HEK293T (cell line): ENCODE data around the gene FAM210A.

Experiments
- CTCF ChIA-PET: fragments of 350-600 bp; formaldehyde crosslinking; extraction: SDS; loops from one replicate; lab custom pipeline; 2021; ENCODE audit warnings: antibody characterized with exemption, inconsistent platforms; lab: Yijun Ruan, JAX
- POLR2A ChIA-PET: fragments of 350-600 bp; formaldehyde crosslinking; extraction: SDS; loops from one replicate; lab custom pipeline; 2020; ENCODE audit warnings: antibody characterized with exemption, inconsistent platforms; lab: Yijun Ruan, JAX
- DNase-seq: peaks from one replicate; pipeline ENCODE4 v3.0.0; 2012; ENCODE audit warnings: mixed read lengths; ENCODE audit errors: extremely low spot score
- ARNT ChIP-seq: fragments of 450-650 bp; IDR thresholded peaks from 2 replicates; pipeline ENCODE4 v1.6.1; 2017; ENCODE audit warnings: mild to moderate bottlenecking
- BHLHE40 ChIP-seq: fragments of 450-650 bp; IDR thresholded peaks from 2 replicates; pipeline ENCODE4 v1.6.1; 2016; ENCODE audit warnings: mild to moderate bottlenecking, moderate library complexity, borderline replicate concordance
- CTBP1 ChIP-seq: fragments of 450-650 bp; IDR thresholded peaks from 2 replicates; pipeline ENCODE4 v1.6.1; 2016; ENCODE audit warnings: borderline replicate concordance
- ELF4 ChIP-seq: fragments of 450-650 bp; IDR thresholded peaks from 2 replicates; pipeline ENCODE4 v1.6.1; 2017; ENCODE audit warnings: antibody characterized with exemption
- FOXA1 ChIP-seq: fragments of 450-650 bp; IDR thresholded peaks from 2 replicates; pipeline ENCODE4 v1.6.1; 2016; ENCODE audit warnings: mild to moderate bottlenecking
- FOXK2 ChIP-seq: fragments of 450-650 bp; IDR thresholded peaks from 2 replicates; pipeline ENCODE4 v1.6.1; 2016; ENCODE audit warnings: mild to moderate bottlenecking
- FOXM1 ChIP-seq: fragments of 450-650 bp; IDR thresholded peaks from 2 replicates; pipeline ENCODE4 v1.6.1; 2017; ENCODE audit warnings: mild to moderate bottlenecking, borderline replicate concordance
- HDGF ChIP-seq: fragments of 450-650 bp; IDR thresholded peaks from 2 replicates; pipeline ENCODE4 v1.6.1; 2017; ENCODE audit warnings: antibody characterized with exemption, borderline replicate concordance
- L3MBTL2 ChIP-seq: fragments of 450-650 bp; conservative IDR thresholded peaks from 2 replicates; pipeline ENCODE4 v1.6.1; 2016; ENCODE audit warnings: mild to moderate bottlenecking
- LEF1 ChIP-seq: fragments of 450-650 bp; IDR thresholded peaks from 2 replicates; pipeline ENCODE4 v1.6.1; 2017; ENCODE audit warnings: mild to moderate bottlenecking, borderline replicate concordance
- NFRKB ChIP-seq: fragments of 450-650 bp; IDR thresholded peaks from 2 replicates; pipeline ENCODE4 v1.6.1; 2016; ENCODE audit warnings: mild to moderate bottlenecking, moderate library complexity
- SP1 ChIP-seq: fragments of 450-650 bp; IDR thresholded peaks from 2 replicates; pipeline ENCODE4 v1.6.1; 2017
- SUZ12 ChIP-seq: fragments of 450-650 bp; IDR thresholded peaks from 2 replicates; pipeline ENCODE4 v1.6.1; 2016; ENCODE audit warnings: mild to moderate bottlenecking
- TARDBP ChIP-seq: fragments of 450-650 bp; IDR thresholded peaks from 2 replicates; pipeline ENCODE4 v1.6.1; 2016
- ZNF384 ChIP-seq: fragments of 450-650 bp; IDR thresholded peaks from 2 replicates; pipeline ENCODE4 v1.6.1; 2016
- TF ChIP-seq, protein P1 (sequence below): fragments of 450-650 bp; IDR thresholded peaks from 2 replicates; pipeline ENCODE4 v1.6.1; 2016

The FAM210A gene

DNA sequence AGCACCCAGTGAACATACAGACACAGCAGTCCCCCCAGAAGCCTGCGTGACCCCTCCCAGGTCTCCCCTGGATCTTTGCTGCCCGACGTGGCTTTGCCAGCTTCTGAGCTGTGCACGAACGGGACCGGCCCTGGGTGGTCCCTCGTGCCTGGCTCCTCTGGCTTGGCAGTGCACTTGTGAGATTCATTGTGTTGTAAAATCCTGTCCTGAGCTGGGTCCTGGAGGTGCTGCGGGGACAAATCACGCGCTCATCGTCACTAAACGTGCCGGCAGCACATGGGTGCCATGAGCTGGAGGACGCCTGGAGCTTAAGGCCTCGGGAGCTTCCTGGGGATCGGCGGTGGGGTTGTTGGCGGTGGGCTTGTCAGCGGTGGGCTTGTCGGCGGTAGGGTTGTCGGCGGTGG lies 104.9 kb downstream of the FAM210A start:
- POLR2A ChIA-PET: no interaction called here
- CTCF ChIA-PET: no interaction called here
- no peak for DNase-seq
- TF ChIP-seq CTBP1 (no peak), LEF1 (no peak), L3MBTL2 (no peak), FOXA1 (no peak), TARDBP (no peak), FOXK2 (no peak), ELF4 (no peak), ARNT (no peak)

GRCh38 chr18:13620818-13621445 lies 105.4 kb downstream of the FAM210A start:
- TF ChIP-seq FOXA1 (no peak), SP1 (no peak)
- TF ChIP-seq, protein P1, sequence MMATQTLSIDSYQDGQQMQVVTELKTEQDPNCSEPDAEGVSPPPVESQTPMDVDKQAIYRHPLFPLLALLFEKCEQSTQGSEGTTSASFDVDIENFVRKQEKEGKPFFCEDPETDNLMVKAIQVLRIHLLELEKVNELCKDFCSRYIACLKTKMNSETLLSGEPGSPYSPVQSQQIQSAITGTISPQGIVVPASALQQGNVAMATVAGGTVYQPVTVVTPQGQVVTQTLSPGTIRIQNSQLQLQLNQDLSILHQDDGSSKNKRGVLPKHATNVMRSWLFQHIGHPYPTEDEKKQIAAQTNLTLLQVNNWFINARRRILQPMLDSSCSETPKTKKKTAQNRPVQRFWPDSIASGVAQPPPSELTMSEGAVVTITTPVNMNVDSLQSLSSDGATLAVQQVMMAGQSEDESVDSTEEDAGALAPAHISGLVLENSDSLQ: no peak

DNA sequence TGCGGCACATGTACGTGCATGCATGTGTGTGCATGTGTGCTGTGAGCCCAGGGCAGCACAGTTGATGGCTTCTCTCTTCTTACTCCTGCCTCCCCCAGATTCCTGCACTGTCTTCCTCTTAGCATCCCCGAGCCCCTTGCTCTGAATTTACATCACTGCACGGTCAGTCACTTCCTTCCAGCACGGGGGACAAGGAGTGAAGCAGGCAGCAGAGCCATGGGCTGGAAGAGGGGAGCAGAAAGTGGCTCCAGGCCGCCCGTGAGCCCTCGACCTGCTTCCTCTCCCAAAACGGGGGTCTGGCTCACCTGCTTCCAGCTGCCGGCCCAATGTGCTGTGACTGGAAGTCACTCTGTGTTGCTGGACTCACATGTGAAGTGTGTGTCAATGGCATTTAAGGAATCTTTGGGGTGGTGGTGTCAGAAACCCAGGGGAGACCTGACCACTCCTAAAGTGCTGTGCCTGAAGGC lies 106.1 kb downstream of the FAM210A start:
- ChIA-PET POLR2A (no interaction called here), CTCF (no interaction called here)
- TF ChIP-seq HDGF (no peak), L3MBTL2 (no peak)
- no peak for DNase-seq

More at GRCh38 chr18:13620818-13621445, 105.4 kb downstream of the FAM210A start:
- POLR2A ChIA-PET: no interaction called here
- no peak for DNase-seq
- CTCF ChIA-PET: no interaction called here

GRCh38 chr18:13619505-13620205 lies 106.7 kb downstream of the FAM210A start:
- CTCF ChIA-PET: no interaction called here
- no peak for TF ChIP-seq FOXA1
- no peak for DNase-seq
- POLR2A ChIA-PET: no interaction called here

DNA sequence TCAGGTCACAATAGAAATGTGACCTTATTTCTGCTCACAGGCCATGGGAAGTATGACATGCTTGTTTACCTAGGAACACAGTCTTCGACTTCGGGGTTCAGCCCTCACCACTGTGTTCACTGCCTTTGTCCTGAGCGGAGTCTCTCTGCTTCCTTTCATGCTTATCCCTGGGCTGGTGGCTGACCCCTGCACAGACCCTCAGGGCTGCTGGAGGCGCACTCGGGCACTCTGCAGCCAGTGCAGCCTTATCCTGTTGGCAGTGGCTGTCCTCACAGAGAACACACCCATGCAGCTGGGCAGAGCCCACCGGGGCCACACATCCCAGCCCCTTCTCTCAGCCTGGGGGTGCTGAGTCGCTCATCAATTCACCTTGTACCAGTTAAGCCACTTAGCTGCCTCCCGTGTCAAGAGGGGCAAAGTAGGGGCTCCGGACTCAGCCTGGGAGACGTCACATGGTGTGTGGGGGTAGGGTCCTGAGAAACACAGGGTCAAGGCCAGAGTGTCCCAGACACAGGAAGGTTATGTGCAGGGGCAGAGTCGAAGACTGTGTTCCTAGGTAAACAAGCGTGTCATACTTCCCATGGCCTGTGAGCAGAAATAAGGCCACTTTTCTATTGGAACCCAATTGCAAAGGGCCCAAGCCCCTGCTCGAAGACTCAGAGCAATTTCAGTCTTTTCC lies 107.5 kb downstream of the FAM210A start:
- TF ChIP-seq, protein P1: no peak
- TF ChIP-seq FOXK2 (no peak), BHLHE40 (no peak), HDGF (no peak), L3MBTL2 (no peak), LEF1 (no peak), SP1 (no peak), SUZ12 (no peak), TARDBP (no peak), ARNT (no peak), FOXM1 (no peak), CTBP1 (no peak), NFRKB (no peak), ZNF384 (no peak), FOXA1 (no peak), ELF4 (no peak)
- CTCF ChIA-PET: no interaction called here

GRCh38 chr18:13617826-13618515 lies 108.4 kb downstream of the FAM210A start:
- CTCF ChIA-PET: no interaction called here
- DNase-seq: no peak
- TF ChIP-seq BHLHE40 (no peak), FOXM1 (no peak), SUZ12 (no peak), FOXK2 (no peak), ARNT (no peak), LEF1 (no peak), NFRKB (no peak), FOXA1 (no peak), CTBP1 (no peak), SP1 (no peak), HDGF (no peak)
- POLR2A ChIA-PET: no interaction called here

More for the DNA sequence above, 107.5 kb downstream of the FAM210A start:
- POLR2A ChIA-PET: no interaction called here
- no peak for DNase-seq

GRCh38 chr18:13616525-13617035 lies 109.8 kb downstream of the FAM210A start:
- ChIA-PET POLR2A (no interaction called here), CTCF (no interaction called here)
- no peak for DNase-seq
- no peak for TF ChIP-seq ARNT
- TF ChIP-seq HDGF: no peak
- no peak for TF ChIP-seq FOXK2
- TF ChIP-seq SP1: no peak
- no peak for TF ChIP-seq FOXA1
- TF ChIP-seq BHLHE40: no peak
- TF ChIP-seq NFRKB: no peak
- no peak for TF ChIP-seq TARDBP
- no peak for TF ChIP-seq CTBP1
- no peak for TF ChIP-seq FOXM1
- TF ChIP-seq ZNF384: no peak
- no peak for TF ChIP-seq L3MBTL2
- TF ChIP-seq, protein P1: no peak
- no peak for TF ChIP-seq ELF4
- TF ChIP-seq LEF1: no peak
- TF ChIP-seq SUZ12: no peak
